K562 (cell line): ENCODE data around the gene SMARCD2. TPM values are rescaled to one million over a fixed set of nuclear protein-coding genes. Genes with fewer than 3 reads are reported as not detected.

Experiments
- ATAC-seq: fragments of 200-7000 bp; cut with Tn5 transposase; 3 replicates; pipeline ENCODE4 v1.9.1; 2020; ENCODE audit warnings: moderate library complexity
- BruUV-seq: library from RNA; stranded (reverse); fragments of 400-500 nt; replicated peaks from 2 replicates; lab custom pipeline; 2021; lab: Mats Ljungman, UMichigan
- CTCF ChIA-PET: fragments of 300-600 bp; formaldehyde crosslinking; extraction: SDS; loops from one replicate; lab custom pipeline; 2021; ENCODE audit warnings: low intra/inter-chr PET ratio; lab: Yijun Ruan, JAX
- POLR2A ChIA-PET: fragments of 300-600, 350-650 bp; sonication (Branson Sonifier 250); formaldehyde crosslinking; extraction: SDS; loops from one replicate; lab custom pipeline; 2021; ENCODE audit warnings: antibody characterized with exemption, inconsistent platforms; lab: Yijun Ruan, JAX
- DNase-seq, 4 experiments: peaks; one replicate each; pipeline versions ENCODE4 v3.0.0 to v3.0.0-alpha.2; 2011 to 2018; ENCODE audit warnings: low spot score in 3 of 4, mixed read lengths in 3 of 4; ENCODE audit errors: extremely low read depth in 1 of 4
- FAIRE-seq: peaks from 2 replicates; lab custom pipeline; 2011; peaks lifted over from hg19 to GRCh38; lab: Jason Lieb, UNC
- H2AFZ ChIP-seq: 2 replicates; pipeline ENCODE4 v1.6.0; 2011; ENCODE audit warnings: low read depth, low read length, control low read depth, inconsistent platforms
- H3K27ac ChIP-seq: fragments of 200-600 bp; 3 replicates; pipeline ENCODE4 v1.8.0; 2011; ENCODE audit warnings: low read depth, mild to moderate bottlenecking, control low read depth, inconsistent platforms, low read length, moderate library complexity, mixed read lengths; ENCODE audit errors: extremely low read depth
- H3K27me3 ChIP-seq, 2 experiments: fragments of 300-600 bp in 1 of 2; 2 replicates in 1 of 2; 3 replicates in 1 of 2; pipeline versions ENCODE4 v1.6.0 to v1.8.0; 2011; ENCODE audit warnings: inconsistent platforms in 2 of 2, low read length in 2 of 2, mild to moderate bottlenecking in 1 of 2, mixed read lengths in 1 of 2, moderate library complexity in 1 of 2; ENCODE audit not compliant: control insufficient read depth in 2 of 2, insufficient read depth in 2 of 2
- H3K36me3 ChIP-seq: fragments of 300-600 bp; 3 replicates; pipeline ENCODE4 v1.8.0; 2011; ENCODE audit warnings: mild to moderate bottlenecking, low read length, inconsistent platforms; ENCODE audit not compliant: control insufficient read depth, insufficient read depth
- H3K4me1 ChIP-seq, 2 experiments: fragments of 200-600 bp in 1 of 2; replicated peaks in 1 of 2; 2 replicates in 1 of 2; 3 replicates in 1 of 2; pipeline versions ENCODE4 v1.5.1 to v1.8.0; 2011; ENCODE audit warnings: inconsistent platforms in 2 of 2, low read length in 2 of 2, mild to moderate bottlenecking in 1 of 2, mixed read lengths in 1 of 2, moderate library complexity in 1 of 2; ENCODE audit not compliant: control insufficient read depth in 2 of 2, insufficient read depth in 2 of 2
- H3K4me2 ChIP-seq: 2 replicates; pipeline ENCODE4 v1.6.1; 2011; ENCODE audit warnings: low read length, control low read depth, inconsistent platforms, mixed read lengths; ENCODE audit not compliant: insufficient read depth
- H3K4me3 ChIP-seq: fragments of 200-600 bp; sonication (generic), shearing (Covaris generic); 2 replicates; pipeline ENCODE4 v1.5.1; 2016; ENCODE audit warnings: control low read depth, inconsistent platforms
- H3K79me2 ChIP-seq: fragments of 200-600 bp; 3 replicates; pipeline ENCODE4 v1.8.0; 2011; ENCODE audit warnings: low read length, inconsistent platforms; ENCODE audit not compliant: control insufficient read depth, insufficient read depth
- H3K9ac ChIP-seq, 2 experiments: 2 replicates each; pipeline versions ENCODE4 v1.6.0 to v1.6.1; 2011; ENCODE audit warnings: low read depth in 2 of 2, low read length in 2 of 2, control low read depth in 1 of 2, inconsistent platforms in 1 of 2, mild to moderate bottlenecking in 1 of 2, mixed read lengths in 1 of 2; ENCODE audit not compliant: insufficient read depth in 1 of 2
- H3K9me1 ChIP-seq: one replicate; pipeline ENCODE4 v1.6.0; 2011; ENCODE audit warnings: inconsistent platforms, mild to moderate bottlenecking, low read length, moderate library complexity; ENCODE audit not compliant: control insufficient read depth, insufficient read depth
- H3K9me3 ChIP-seq: replicated peaks from 2 replicates; pipeline ENCODE4 v1.5.1; 2011; ENCODE audit warnings: low read depth, low read length, inconsistent platforms; ENCODE audit not compliant: control insufficient read depth, insufficient read depth
- H4K20me1 ChIP-seq: replicated peaks from 2 replicates; pipeline ENCODE4 v1.6.1; 2011; ENCODE audit warnings: low read length, inconsistent platforms, mixed read lengths; ENCODE audit not compliant: control insufficient read depth, insufficient read depth
- BHLHE40 ChIP-seq: IDR thresholded peaks from 2 replicates; pipeline ENCODE4 v1.6.1; 2011; ENCODE audit warnings: low read length, improper control_type of control experiment
- E2F1 ChIP-seq: sonication (generic); formaldehyde crosslinking; IDR thresholded peaks from 2 replicates; pipeline ENCODE4 v1.8.1; 2023; ENCODE audit warnings: mild to moderate bottlenecking, missing genetic modification reagents, moderate library complexity
- IFI16 ChIP-seq: fragments of 250-450 bp; sonication (Bioruptor Pico); IDR thresholded peaks from 2 replicates; pipeline ENCODE4 v2.1.2; 2022; ENCODE audit warnings: mild to moderate bottlenecking, inconsistent platforms
- LEF1 ChIP-seq: fragments of 450-650 bp; IDR thresholded peaks from 2 replicates; pipeline ENCODE4 v1.6.1; 2016; ENCODE audit warnings: mild to moderate bottlenecking
- PKNOX1 ChIP-seq: fragments of 450-650 bp; IDR thresholded peaks from 2 replicates; pipeline ENCODE4 v1.6.1; 2016
- POLR2A ChIP-seq: fragments of 450-650 bp; conservative IDR thresholded peaks from 2 replicates; pipeline ENCODE4 v1.6.1; 2016
- RBFOX2 ChIP-seq: fragments of 200-400 bp; formaldehyde crosslinking; IDR thresholded peaks from 2 replicates; pipeline ENCODE4 v1.6.1; 2017; ENCODE audit warnings: low read depth, mild to moderate bottlenecking, low read length, moderate library complexity
- RBM22 ChIP-seq: fragments of 200-400 bp; formaldehyde crosslinking; IDR thresholded peaks from 2 replicates; pipeline ENCODE4 v1.6.1; 2018; ENCODE audit warnings: low read length, low read depth; ENCODE audit not compliant: poor library complexity, severe bottlenecking
- ZNF354B ChIP-seq: fragments of 250-450 bp; sonication (Bioruptor Pico); IDR thresholded peaks from 2 replicates; pipeline ENCODE4 v1.4.0; 2020
- WGBS: fragments of 100-300 bp; shearing (Covaris generic); methylation state at CpG from one replicate; pipeline ENCODE4 v1.1.6; 2016; ENCODE audit warnings: low coverage, mixed read lengths; ENCODE audit not compliant: insufficient coverage; ENCODE audit errors: missing lambda C conversion rate; 5-methylcytosine and 5-hydroxymethylcytosine counted together
- in situ Hi-C: fragments of 300-500 bp; cut with MboI; formaldehyde crosslinking; loops from 4 replicates; pipeline ENCODE4 v1.15.0; 2018; ENCODE audit warnings: inconsistent platforms, mixed read lengths
- intact Hi-C: fragments of 100-400 bp; cut with micrococcal nuclease; formaldehyde crosslinking; loops from 2 replicates; pipeline ENCODE4 v1.14.2; 2022
- polyA plus RNA-seq, 8 experiments: library from polyadenylated mRNA; depleted of rRNA in 4 of 8; stranded (reverse) in 5 of 8; unstranded in 3 of 8; fragments of >200 nt; fragmentation: Nextera tagmentation in 2 of 8; fragmentation: Illumina TruSeq in 1 of 8; extraction: Ambion mirVana in 2 of 8; extraction: Trizol in 1 of 8; gene quantifications; 2 replicates each; pipeline versions ENCODE4 v1.2.1 to v1.2.3, GENCODE V29; 2011 to 2014; ENCODE audit warnings: inconsistent platforms in 1 of 8, missing spikeins in 1 of 8
- total RNA-seq, 7 experiments: library from RNA; depleted of rRNA in 6 of 7; stranded (reverse); fragments of >200 nt in 6 of 7; fragmentation: Illumina TruSeq in 2 of 7; extraction: Trizol in 2 of 7; gene quantifications; 2 replicates each; pipeline versions ENCODE4 v1.2.1 to v1.2.3, GENCODE V29; 2011 to 2021; ENCODE audit warnings: low replicate concordance in 1 of 7

The SMARCD2 gene
- total and polyA plus RNA-seq, 9 of the 15 experiments (the other 6 are each of a cell fraction or from before 2014, with no cell fraction given) = 1.7 to 114 (median 90.3) TPM

GRCh38 chr17:63830278-63830677 lies 12.2 kb downstream of the SMARCD2 start:
- H3K36me3 ChIP-seq = peaks cover 80% of the 10 kb centered on the region
- 98% methylated on average over 5 of the region's 5 CpGs for WGBS
- H3K4me1 ChIP-seq = peaks cover 8 to 16% of the 10 kb centered on the region in 2 experiments; a peak in 3 of 5 replicates
- H3K4me3 ChIP-seq = no peak overlapping the region
- BruUV-seq = no TSS peak
- H3K4me2 ChIP-seq = no peak overlapping the region
- in situ Hi-C loops = loop anchor here (25.0 kb wide), 1 partner anchor 393 kb away; the partner anchor contains the start of gene CYB561
- intact Hi-C loops = loop anchor here (10.0 kb wide), 1 partner anchor 135 kb away; no protein-coding TSS in a partner anchor
- no peaks in the 10 kb centered on the region for H3K9me1 ChIP-seq
- ATAC-seq (no peak), DNase-seq (no peak), FAIRE-seq (no peak)
- CTCF ChIA-PET = no interaction called here
- H3K79me2 ChIP-seq = peaks cover 48% of the 10 kb centered on the region
- no peaks in the 10 kb centered on the region for H3K9me3 ChIP-seq
- TF ChIP-seq LEF1 = no peak
- 0 out of 2 replicates have a peak, but pooled peaks have one; percentile 48 for TF ChIP-seq POLR2A
- no peak for TF ChIP-seq RBM22
- no peak for TF ChIP-seq IFI16 (CRISPR knock-in tag)
- H2AFZ ChIP-seq = no peak overlapping the region
- no peak overlapping the region for H3K27ac ChIP-seq
- POLR2A ChIA-PET = interaction anchor here (1.0 to 4.6 kb wide), 6 partner anchors 11 to 132 kb away, joined by 3 to 66 read pairs (median 12); partner anchors contain the start of genes CCDC47, DDX42 and SMARCD2
- no peaks in the 10 kb centered on the region for H3K27me3 ChIP-seq
- H4K20me1 ChIP-seq = no peaks in the 10 kb centered on the region
- H3K9ac ChIP-seq = no peak overlapping the region

- Histone ChIP-seq H3K79me2 (peaks cover 51% of the 10 kb centered on the region), H3K9me3 (no peaks in the 10 kb centered on the region), H3K27me3 (no peaks in the 10 kb centered on the region), H3K27ac (no peak overlapping the region; the same call in 2 of the 3 replicates), H4K20me1 (no peaks in the 10 kb centered on the region), H3K36me3 (peaks cover 81% of the 10 kb centered on the region), H3K4me1 (peaks cover 0 to 16% of the 10 kb centered on the region in 2 experiments; a peak in 2 of 5 replicates), H3K4me3 (peak overlapping the region; percentile 92; the same call in 1 of the 2 replicates), H3K9ac (no peak overlapping the region), H2AFZ (no peak overlapping the region), H3K9me1 (no peaks in the 10 kb centered on the region), H3K4me2 (peak overlapping the region; percentile 99; the same call in 1 of the 2 replicates)
- no TSS peak for BruUV-seq
- 85% methylated on average over 3 of the region's 3 CpGs for WGBS
- FAIRE-seq (no peak), ATAC-seq (no peak), DNase-seq (no peak)
- in situ Hi-C loops = loop anchor here (25.0 kb wide), 1 partner anchor 392 kb away; the partner anchor contains the start of gene CYB561
- ChIA-PET POLR2A (interaction anchor here (1.3 to 4.6 kb wide), 5 partner anchors 9 to 55 kb away, joined by 3 to 66 read pairs (median 15); partner anchors contain the start of genes CCDC47, DDX42 and SMARCD2), CTCF (no interaction called here)
- intact Hi-C loops = no loop called here
- TF ChIP-seq ZNF354B (CRISPR knock-in tag) (no peak), E2F1 (CRISPR knock-in tag) (no peak), BHLHE40 (no peak), PKNOX1 (0 out of 2 replicates have a peak, but pooled peaks have one; percentile 15), RBFOX2 (peak; percentile 29; the same call in 1 of the 2 replicates)
Measured at GRCh38 chr17:63828936-63829335, 13.5 kb downstream of the SMARCD2 start.
